ENCODE results near the gene AXDND1. TPM values are rescaled to one million over a fixed set of nuclear protein-coding genes. Genes with fewer than 3 reads are reported as not detected.

The AXDND1 gene
- total and polyA plus RNA-seq, 2 of the 8 experiments (the other 6 are each of a cell fraction or from before 2014, with no cell fraction given), result 0.61 TPM; not detected in 1

GRCh38 chr1:179318491-179318890 is 47.3 kb upstream of the AXDND1 start (continued):
- no peak for TF ChIP-seq RNF2 (IDR thresholded peaks at IDR 0.05; ENCODE audit: borderline replicate concordance, low read depth, low read length, missing control alignments, poor library complexity, severe bottlenecking)
